ENCODE measurements around the gene POU6F2.

DNA sequence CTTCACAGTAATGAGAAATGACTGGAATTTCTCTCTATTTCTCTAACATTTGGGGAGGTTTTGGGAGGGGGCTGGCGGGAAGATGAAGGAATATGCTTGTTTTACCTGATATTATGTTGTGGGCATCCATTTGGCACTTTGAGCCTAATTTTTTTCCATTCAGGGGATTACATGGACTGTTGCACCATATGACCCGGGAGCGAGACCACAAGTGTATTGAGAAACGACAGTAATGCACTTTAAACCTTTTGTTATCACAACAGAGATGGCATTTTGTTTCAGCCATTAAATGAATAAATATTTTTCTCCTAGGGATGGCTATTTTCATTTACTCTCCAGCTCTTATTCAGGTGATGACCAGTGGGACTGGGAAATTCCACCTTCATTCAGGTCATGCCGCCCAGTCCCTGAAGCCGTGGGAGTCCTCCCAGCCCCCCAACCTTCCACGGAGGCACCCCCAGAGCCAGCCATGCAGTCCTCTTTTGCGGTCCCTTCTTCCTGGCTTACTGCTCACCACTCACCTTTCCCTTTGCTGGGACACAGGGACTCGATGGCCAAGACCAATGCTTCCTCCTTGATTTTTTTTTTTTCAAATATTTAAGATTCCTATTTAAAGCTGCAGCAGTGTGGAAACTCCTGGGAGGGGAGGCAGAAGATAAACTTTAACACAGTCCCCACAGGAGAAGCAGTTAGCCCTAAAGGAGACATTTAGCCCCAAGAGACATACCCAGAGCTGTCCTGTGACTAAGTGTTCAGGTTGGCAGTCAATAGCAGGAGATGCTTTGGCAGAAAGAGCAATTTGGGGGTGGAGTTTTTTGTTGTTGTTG, 397.6 kb downstream of the POU6F2 start:
- TF ChIP-seq, protein P1, sequence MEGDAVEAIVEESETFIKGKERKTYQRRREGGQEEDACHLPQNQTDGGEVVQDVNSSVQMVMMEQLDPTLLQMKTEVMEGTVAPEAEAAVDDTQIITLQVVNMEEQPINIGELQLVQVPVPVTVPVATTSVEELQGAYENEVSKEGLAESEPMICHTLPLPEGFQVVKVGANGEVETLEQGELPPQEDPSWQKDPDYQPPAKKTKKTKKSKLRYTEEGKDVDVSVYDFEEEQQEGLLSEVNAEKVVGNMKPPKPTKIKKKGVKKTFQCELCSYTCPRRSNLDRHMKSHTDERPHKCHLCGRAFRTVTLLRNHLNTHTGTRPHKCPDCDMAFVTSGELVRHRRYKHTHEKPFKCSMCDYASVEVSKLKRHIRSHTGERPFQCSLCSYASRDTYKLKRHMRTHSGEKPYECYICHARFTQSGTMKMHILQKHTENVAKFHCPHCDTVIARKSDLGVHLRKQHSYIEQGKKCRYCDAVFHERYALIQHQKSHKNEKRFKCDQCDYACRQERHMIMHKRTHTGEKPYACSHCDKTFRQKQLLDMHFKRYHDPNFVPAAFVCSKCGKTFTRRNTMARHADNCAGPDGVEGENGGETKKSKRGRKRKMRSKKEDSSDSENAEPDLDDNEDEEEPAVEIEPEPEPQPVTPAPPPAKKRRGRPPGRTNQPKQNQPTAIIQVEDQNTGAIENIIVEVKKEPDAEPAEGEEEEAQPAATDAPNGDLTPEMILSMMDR (IDR thresholded peaks at IDR 0.05) = no peak
- TF ChIP-seq POLR2A (IDR thresholded peaks at IDR 0.05) (no peak), POLR2AphosphoS5 (IDR thresholded peaks at IDR 0.05) (no peak), EP300 (IDR thresholded peaks at IDR 0.05) (no peak)

Data from upper lobe of left lung (tissue), 4 donors.